ENCODE data around the gene TMEM175. TPM values are rescaled to one million over a fixed set of nuclear protein-coding genes. Genes with fewer than 3 reads are reported as not detected.

Gene TMEM175
- total RNA-seq, 1 experiment from 2014 or later: 18.5 TPM

GRCh38 chr4:907691-908425, 24.4 kb upstream of the TMEM175 start:
- H3K9me2 ChIP-seq (replicated peaks; ENCODE audit: low read length): no peaks in the 10 kb centered on the region
- ChIA-PET CTCF (no interaction called here), POLR2A (ENCODE audit: unreplicated experiment) (no interaction called here)
- TF ChIP-seq EZH2 (IDR thresholded peaks at IDR 0.05; ENCODE audit: low read length, unreplicated experiment) (no peak), EZH2phosphoT487 (IDR thresholded peaks at IDR 0.05; ENCODE audit: borderline replicate concordance, low read length) (no peak), CTCF (conservative IDR thresholded peaks at IDR 0.05; ENCODE audit: low read depth, low read length) (no peak)
- H3K9ac ChIP-seq (ENCODE audit: low read length): no peak overlapping the region
- no peaks in the 10 kb centered on the region for H3K4me1 ChIP-seq (ENCODE audit: insufficient read depth, low read length)
- no TSS peak for BruUV-seq (replicated peaks)
- no peak overlapping the region for H2AFZ ChIP-seq (ENCODE audit: low read length)
- no peak overlapping the region for H3K4me2 ChIP-seq (ENCODE audit: low read length)
- no peak for DNase-seq
- no peak overlapping the region for H3K27ac ChIP-seq (ENCODE audit: low read length)
- no peaks in the 10 kb centered on the region for H3K27me3 ChIP-seq (ENCODE audit: low read length)
- no peaks in the 10 kb centered on the region for H3F3A ChIP-seq (ENCODE audit: low read length, unreplicated experiment)
- intact Hi-C loops (cut with micrococcal nuclease): no loop called here
- no peaks in the 10 kb centered on the region for H4K20me1 ChIP-seq (ENCODE audit: low read length)
- H3K79me2 ChIP-seq (ENCODE audit: low read length): no peaks in the 10 kb centered on the region
- no peak overlapping the region for H3K4me3 ChIP-seq (ENCODE audit: low read length)
- no peaks in the 10 kb centered on the region for H3K9me3 ChIP-seq (ENCODE audit: low read length)
- H3K36me3 ChIP-seq (ENCODE audit: low read depth, low read length): no peaks in the 10 kb centered on the region
- no peak for ATAC-seq

DNA sequence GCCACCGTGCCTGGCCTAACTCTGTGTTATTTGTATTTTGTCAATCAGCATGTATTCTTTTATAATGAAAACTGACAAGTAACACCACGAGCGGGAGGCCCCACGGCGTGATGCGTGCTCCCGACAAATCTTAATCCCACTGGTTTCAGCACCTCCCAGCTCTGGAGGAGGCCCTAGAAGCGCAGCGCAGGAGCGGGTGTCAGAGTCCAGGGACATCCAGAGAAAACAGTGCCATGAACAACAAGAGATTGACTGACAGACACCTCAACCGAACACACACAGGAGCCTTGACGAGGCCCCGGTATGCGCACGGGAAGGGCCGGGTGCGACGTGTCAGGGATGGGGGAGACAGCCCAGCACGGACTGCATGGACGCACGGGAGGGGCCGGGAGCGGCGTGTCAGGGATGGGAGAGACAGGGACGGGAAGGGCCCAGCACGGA, 23.1 kb upstream of the TMEM175 start:
- H3K4me1 ChIP-seq (ENCODE audit: insufficient read depth, low read length): no peaks in the 10 kb centered on the region
- ChIA-PET CTCF (no interaction called here), POLR2A (ENCODE audit: unreplicated experiment) (no interaction called here)
- 0 out of 2 replicates have a peak, but pooled peaks cover 4% of the 10 kb centered on the region for H3K79me2 ChIP-seq (ENCODE audit: low read length)
- ATAC-seq (no peak), DNase-seq (no peak)
- no peaks in the 10 kb centered on the region for H3K36me3 ChIP-seq (ENCODE audit: low read depth, low read length)
- H2AFZ ChIP-seq (ENCODE audit: low read length): no peak overlapping the region
- BruUV-seq (replicated peaks): no TSS peak
- no peaks in the 10 kb centered on the region for H3K27me3 ChIP-seq (ENCODE audit: low read length)
- intact Hi-C loops (cut with micrococcal nuclease): no loop called here
- no peaks in the 10 kb centered on the region for H4K20me1 ChIP-seq (ENCODE audit: low read length)
- TF ChIP-seq EZH2phosphoT487 (IDR thresholded peaks at IDR 0.05; ENCODE audit: borderline replicate concordance, low read length): no peak
- TF ChIP-seq CTCF (conservative IDR thresholded peaks at IDR 0.05; ENCODE audit: low read depth, low read length): no peak
- TF ChIP-seq EZH2 (IDR thresholded peaks at IDR 0.05; ENCODE audit: low read length, unreplicated experiment): no peak
- H3K4me3 ChIP-seq (ENCODE audit: low read length): no peak overlapping the region
- no peak overlapping the region for H3K27ac ChIP-seq (ENCODE audit: low read length)
- H3K4me2 ChIP-seq (ENCODE audit: low read length): no peak overlapping the region
- no peak overlapping the region for H3K9ac ChIP-seq (ENCODE audit: low read length)
- no peaks in the 10 kb centered on the region for H3F3A ChIP-seq (ENCODE audit: low read length, unreplicated experiment)
- H3K9me3 ChIP-seq (ENCODE audit: low read length): no peaks in the 10 kb centered on the region
- no peaks in the 10 kb centered on the region for H3K9me2 ChIP-seq (replicated peaks; ENCODE audit: low read length)

DNA sequence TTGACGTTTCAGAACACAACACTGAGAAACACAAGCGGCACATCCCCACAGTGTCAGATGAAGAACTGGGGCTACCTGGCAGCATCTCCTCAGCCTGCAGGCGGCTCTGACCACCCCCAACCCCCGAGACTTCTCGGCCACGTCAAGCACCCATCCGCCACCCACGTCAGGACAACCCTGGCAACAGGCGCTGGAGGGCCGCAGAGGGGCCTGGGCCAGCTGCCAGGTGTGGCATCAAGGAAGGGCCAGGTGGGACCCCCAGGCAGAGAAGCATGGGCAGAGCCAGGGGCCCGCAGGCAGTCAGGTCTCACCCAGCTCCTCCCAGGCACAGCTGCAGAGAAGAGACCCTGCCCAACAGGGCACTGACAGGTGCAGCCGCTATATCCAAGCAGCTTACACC, 22.4 kb upstream of the TMEM175 start:
- Histone ChIP-seq H3K27me3 (ENCODE audit: low read length) (no peaks in the 10 kb centered on the region), H3K9me2 (replicated peaks; ENCODE audit: low read length) (no peaks in the 10 kb centered on the region), H4K20me1 (ENCODE audit: low read length) (no peaks in the 10 kb centered on the region), H3K9me3 (ENCODE audit: low read length) (no peaks in the 10 kb centered on the region), H3K4me2 (ENCODE audit: low read length) (no peak overlapping the region), H3K27ac (ENCODE audit: low read length) (no peak overlapping the region), H2AFZ (ENCODE audit: low read length) (no peak overlapping the region), H3K36me3 (ENCODE audit: low read depth, low read length) (no peaks in the 10 kb centered on the region), H3F3A (ENCODE audit: low read length, unreplicated experiment) (no peaks in the 10 kb centered on the region), H3K9ac (ENCODE audit: low read length) (no peak overlapping the region), H3K4me1 (ENCODE audit: insufficient read depth, low read length) (no peaks in the 10 kb centered on the region), H3K79me2 (ENCODE audit: low read length) (peaks cover 8% of the 10 kb centered on the region; the same call in 1 of the 2 replicates), H3K4me3 (ENCODE audit: low read length) (no peak overlapping the region)
- ATAC-seq: no peak
- CTCF ChIA-PET: no interaction called here
- DNase-seq: no peak
- POLR2A ChIA-PET (ENCODE audit: unreplicated experiment): no interaction called here
- no peak for TF ChIP-seq EZH2phosphoT487 (IDR thresholded peaks at IDR 0.05; ENCODE audit: borderline replicate concordance, low read length)
- TF ChIP-seq CTCF (conservative IDR thresholded peaks at IDR 0.05; ENCODE audit: low read depth, low read length): no peak
- TF ChIP-seq EZH2 (IDR thresholded peaks at IDR 0.05; ENCODE audit: low read length, unreplicated experiment): no peak
- intact Hi-C loops (cut with micrococcal nuclease): no loop called here
- BruUV-seq (replicated peaks): no TSS peak

Measured in PC-3 (cell line).